ENCODE data around the gene MOV10L1.

- TF ChIP-seq CTCF (conservative IDR thresholded peaks at IDR 0.05 in 1 of 2, IDR thresholded peaks at IDR 0.05 in 1 of 2; ENCODE audit: low read depth in 1 of 2, low read length in 2 of 2) (no peak), EZH2 (IDR thresholded peaks at IDR 0.05; ENCODE audit: low read length, missing control alignments) (no peak)
Measured at GRCh38 chr22:50115693-50116092, 25.9 kb downstream of the MOV10L1 start.

Measured in fibroblast of lung (primary cell).